Measurements from ENCODE around the gene PRRG4.

DNA sequence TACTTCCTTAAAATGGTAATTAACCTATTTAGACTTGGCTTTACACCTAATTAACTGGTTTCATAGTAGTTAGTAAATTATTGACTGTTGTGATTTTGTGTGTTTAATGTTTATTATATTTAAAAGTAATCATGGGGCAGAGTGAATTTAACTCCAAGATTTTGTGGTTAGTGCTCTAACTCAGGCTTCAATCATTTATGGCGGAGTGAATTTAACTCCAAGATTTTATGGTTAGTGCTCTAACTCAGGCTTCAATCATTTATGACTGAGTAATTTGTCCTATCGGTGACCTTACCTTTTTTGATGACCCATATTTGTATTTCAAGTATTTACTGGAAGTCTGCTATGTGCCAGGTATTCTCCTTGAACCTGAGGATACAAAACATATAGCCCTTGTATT lies 7.2 kb downstream of the PRRG4 start:
- TF ChIP-seq, protein P1, sequence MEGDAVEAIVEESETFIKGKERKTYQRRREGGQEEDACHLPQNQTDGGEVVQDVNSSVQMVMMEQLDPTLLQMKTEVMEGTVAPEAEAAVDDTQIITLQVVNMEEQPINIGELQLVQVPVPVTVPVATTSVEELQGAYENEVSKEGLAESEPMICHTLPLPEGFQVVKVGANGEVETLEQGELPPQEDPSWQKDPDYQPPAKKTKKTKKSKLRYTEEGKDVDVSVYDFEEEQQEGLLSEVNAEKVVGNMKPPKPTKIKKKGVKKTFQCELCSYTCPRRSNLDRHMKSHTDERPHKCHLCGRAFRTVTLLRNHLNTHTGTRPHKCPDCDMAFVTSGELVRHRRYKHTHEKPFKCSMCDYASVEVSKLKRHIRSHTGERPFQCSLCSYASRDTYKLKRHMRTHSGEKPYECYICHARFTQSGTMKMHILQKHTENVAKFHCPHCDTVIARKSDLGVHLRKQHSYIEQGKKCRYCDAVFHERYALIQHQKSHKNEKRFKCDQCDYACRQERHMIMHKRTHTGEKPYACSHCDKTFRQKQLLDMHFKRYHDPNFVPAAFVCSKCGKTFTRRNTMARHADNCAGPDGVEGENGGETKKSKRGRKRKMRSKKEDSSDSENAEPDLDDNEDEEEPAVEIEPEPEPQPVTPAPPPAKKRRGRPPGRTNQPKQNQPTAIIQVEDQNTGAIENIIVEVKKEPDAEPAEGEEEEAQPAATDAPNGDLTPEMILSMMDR (conservative IDR thresholded peaks at IDR 0.05; ENCODE audit: low read depth in 2 of 2), result no peak
- TF ChIP-seq POLR2AphosphoS5 (IDR thresholded peaks at IDR 0.05; ENCODE audit: low read depth), result no peak
- TF ChIP-seq CREB1 (CRISPR knock-in tag; IDR thresholded peaks at IDR 0.05; ENCODE audit: low read depth), result no peak
- TF ChIP-seq, protein P2, sequence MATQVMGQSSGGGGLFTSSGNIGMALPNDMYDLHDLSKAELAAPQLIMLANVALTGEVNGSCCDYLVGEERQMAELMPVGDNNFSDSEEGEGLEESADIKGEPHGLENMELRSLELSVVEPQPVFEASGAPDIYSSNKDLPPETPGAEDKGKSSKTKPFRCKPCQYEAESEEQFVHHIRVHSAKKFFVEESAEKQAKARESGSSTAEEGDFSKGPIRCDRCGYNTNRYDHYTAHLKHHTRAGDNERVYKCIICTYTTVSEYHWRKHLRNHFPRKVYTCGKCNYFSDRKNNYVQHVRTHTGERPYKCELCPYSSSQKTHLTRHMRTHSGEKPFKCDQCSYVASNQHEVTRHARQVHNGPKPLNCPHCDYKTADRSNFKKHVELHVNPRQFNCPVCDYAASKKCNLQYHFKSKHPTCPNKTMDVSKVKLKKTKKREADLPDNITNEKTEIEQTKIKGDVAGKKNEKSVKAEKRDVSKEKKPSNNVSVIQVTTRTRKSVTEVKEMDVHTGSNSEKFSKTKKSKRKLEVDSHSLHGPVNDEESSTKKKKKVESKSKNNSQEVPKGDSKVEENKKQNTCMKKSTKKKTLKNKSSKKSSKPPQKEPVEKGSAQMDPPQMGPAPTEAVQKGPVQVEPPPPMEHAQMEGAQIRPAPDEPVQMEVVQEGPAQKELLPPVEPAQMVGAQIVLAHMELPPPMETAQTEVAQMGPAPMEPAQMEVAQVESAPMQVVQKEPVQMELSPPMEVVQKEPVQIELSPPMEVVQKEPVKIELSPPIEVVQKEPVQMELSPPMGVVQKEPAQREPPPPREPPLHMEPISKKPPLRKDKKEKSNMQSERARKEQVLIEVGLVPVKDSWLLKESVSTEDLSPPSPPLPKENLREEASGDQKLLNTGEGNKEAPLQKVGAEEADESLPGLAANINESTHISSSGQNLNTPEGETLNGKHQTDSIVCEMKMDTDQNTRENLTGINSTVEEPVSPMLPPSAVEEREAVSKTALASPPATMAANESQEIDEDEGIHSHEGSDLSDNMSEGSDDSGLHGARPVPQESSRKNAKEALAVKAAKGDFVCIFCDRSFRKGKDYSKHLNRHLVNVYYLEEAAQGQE (IDR thresholded peaks at IDR 0.05; ENCODE audit: unreplicated experiment), result no peak
- TF ChIP-seq EZH2 (IDR thresholded peaks at IDR 0.05; ENCODE audit: low read depth, unreplicated experiment), result no peak
- TF ChIP-seq NANOG (IDR thresholded peaks at IDR 0.05; ENCODE audit: borderline replicate concordance), result no peak
- no peak for TF ChIP-seq EZH2phosphoT487 (IDR thresholded peaks at IDR 0.05; ENCODE audit: unreplicated experiment)
- TF ChIP-seq JUNB (IDR thresholded peaks at IDR 0.05; ENCODE audit: unreplicated experiment), result no peak
- no peak for TF ChIP-seq ZNF114 (CRISPR knock-in tag; IDR thresholded peaks at IDR 0.05)
- TF ChIP-seq STAT1 (IDR thresholded peaks at IDR 0.05; ENCODE audit: unreplicated experiment), result no peak
- no peak for TF ChIP-seq ZNF331 (CRISPR knock-in tag; IDR thresholded peaks at IDR 0.05; ENCODE audit: low read depth)
- TF ChIP-seq, protein P3, sequence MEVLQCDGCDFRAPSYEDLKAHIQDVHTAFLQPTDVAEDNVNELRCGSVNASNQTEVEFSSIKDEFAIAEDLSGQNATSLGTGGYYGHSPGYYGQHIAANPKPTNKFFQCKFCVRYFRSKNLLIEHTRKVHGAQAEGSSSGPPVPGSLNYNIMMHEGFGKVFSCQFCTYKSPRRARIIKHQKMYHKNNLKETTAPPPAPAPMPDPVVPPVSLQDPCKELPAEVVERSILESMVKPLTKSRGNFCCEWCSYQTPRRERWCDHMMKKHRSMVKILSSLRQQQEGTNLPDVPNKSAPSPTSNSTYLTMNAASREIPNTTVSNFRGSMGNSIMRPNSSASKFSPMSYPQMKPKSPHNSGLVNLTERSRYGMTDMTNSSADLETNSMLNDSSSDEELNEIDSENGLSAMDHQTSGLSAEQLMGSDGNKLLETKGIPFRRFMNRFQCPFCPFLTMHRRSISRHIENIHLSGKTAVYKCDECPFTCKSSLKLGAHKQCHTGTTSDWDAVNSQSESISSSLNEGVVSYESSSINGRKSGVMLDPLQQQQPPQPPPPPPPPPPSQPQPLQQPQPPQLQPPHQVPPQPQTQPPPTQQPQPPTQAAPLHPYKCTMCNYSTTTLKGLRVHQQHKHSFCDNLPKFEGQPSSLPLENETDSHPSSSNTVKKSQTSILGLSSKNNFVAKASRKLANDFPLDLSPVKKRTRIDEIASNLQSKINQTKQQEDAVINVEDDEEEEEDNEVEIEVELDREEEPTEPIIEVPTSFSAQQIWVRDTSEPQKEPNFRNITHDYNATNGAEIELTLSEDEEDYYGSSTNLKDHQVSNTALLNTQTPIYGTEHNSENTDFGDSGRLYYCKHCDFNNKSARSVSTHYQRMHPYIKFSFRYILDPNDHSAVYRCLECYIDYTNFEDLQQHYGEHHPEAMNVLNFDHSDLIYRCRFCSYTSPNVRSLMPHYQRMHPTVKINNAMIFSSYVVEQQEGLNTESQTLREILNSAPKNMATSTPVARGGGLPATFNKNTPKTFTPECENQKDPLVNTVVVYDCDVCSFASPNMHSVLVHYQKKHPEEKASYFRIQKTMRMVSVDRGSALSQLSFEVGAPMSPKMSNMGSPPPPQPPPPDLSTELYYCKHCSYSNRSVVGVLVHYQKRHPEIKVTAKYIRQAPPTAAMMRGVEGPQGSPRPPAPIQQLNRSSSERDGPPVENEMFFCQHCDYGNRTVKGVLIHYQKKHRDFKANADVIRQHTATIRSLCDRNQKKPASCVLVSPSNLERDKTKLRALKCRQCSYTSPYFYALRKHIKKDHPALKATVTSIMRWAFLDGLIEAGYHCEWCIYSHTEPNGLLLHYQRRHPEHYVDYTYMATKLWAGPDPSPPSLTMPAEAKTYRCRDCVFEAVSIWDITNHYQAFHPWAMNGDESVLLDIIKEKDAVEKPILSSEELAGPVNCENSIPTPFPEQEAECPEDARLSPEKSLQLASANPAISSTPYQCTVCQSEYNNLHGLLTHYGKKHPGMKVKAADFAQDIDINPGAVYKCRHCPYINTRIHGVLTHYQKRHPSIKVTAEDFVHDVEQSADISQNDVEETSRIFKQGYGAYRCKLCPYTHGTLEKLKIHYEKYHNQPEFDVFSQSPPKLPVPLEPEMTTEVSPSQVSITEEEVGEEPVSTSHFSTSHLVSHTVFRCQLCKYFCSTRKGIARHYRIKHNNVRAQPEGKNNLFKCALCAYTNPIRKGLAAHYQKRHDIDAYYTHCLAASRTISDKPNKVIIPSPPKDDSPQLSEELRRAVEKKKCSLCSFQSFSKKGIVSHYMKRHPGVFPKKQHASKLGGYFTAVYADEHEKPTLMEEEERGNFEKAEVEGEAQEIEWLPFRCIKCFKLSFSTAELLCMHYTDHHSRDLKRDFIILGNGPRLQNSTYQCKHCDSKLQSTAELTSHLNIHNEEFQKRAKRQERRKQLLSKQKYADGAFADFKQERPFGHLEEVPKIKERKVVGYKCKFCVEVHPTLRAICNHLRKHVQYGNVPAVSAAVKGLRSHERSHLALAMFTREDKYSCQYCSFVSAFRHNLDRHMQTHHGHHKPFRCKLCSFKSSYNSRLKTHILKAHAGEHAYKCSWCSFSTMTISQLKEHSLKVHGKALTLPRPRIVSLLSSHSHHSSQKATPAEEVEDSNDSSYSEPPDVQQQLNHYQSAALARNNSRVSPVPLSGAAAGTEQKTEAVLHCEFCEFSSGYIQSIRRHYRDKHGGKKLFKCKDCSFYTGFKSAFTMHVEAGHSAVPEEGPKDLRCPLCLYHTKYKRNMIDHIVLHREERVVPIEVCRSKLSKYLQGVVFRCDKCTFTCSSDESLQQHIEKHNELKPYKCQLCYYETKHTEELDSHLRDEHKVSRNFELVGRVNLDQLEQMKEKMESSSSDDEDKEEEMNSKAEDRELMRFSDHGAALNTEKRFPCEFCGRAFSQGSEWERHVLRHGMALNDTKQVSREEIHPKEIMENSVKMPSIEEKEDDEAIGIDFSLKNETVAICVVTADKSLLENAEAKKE (CRISPR knock-in tag; IDR thresholded peaks at IDR 0.05), result no peak
